ENCODE results near the gene MACROD2. TPM values are rescaled to one million over a fixed set of nuclear protein-coding genes. Genes with fewer than 3 reads are reported as not detected.

Gene MACROD2
- total RNA-seq, 1 experiment from 2014 or later, result 3.1 TPM

- no peak for TF ChIP-seq CTCF (IDR thresholded peaks at IDR 0.05; ENCODE audit: unreplicated experiment)
- ChIA-PET POLR2A (interaction anchor here (0.6 to 1.2 kb wide), 3 partner anchors 11 to 460 kb away, joined by 3 to 4 read pairs (median 3); no protein-coding TSS in a partner anchor), CTCF (interaction anchor here (0.5 to 0.6 kb wide), 2 partner anchors 26 to 262 kb away, joined by 3 to 4 read pairs; no protein-coding TSS in a partner anchor)
- H3K4me3 Mint-ChIP-seq (ENCODE audit: unreplicated experiment), result no peak overlapping the region
- H3K27ac Mint-ChIP-seq (ENCODE audit: low read depth, unreplicated experiment), result no peak overlapping the region
- peaks cover 14% of the 10 kb centered on the region for H3K4me1 Mint-ChIP-seq (ENCODE audit: insufficient read depth, unreplicated experiment)
- intact Hi-C loops (cut with micrococcal nuclease), result no loop called here
- H3K36me3 Mint-ChIP-seq (ENCODE audit: insufficient read depth, unreplicated experiment), result no peaks in the 10 kb centered on the region
- H3K9me3 Mint-ChIP-seq (ENCODE audit: unreplicated experiment), result no peaks in the 10 kb centered on the region
- no peak for DNase-seq (ENCODE audit: unreplicated experiment)
- no peaks in the 10 kb centered on the region for H3K27me3 Mint-ChIP-seq (ENCODE audit: insufficient read depth, unreplicated experiment)
- no TSS peak for BruUV-seq (replicated peaks)
Measured at GRCh38 chr20:14404515-14404914, 409.2 kb downstream of the MACROD2 start.

- Mint-ChIP-seq H3K4me1 (ENCODE audit: insufficient read depth, unreplicated experiment) (peaks cover 14% of the 10 kb centered on the region), H3K9me3 (ENCODE audit: unreplicated experiment) (no peaks in the 10 kb centered on the region), H3K27me3 (ENCODE audit: insufficient read depth, unreplicated experiment) (no peaks in the 10 kb centered on the region), H3K36me3 (ENCODE audit: insufficient read depth, unreplicated experiment) (no peaks in the 10 kb centered on the region), H3K4me3 (ENCODE audit: unreplicated experiment) (no peak overlapping the region), H3K27ac (ENCODE audit: low read depth, unreplicated experiment) (no peak overlapping the region)
- intact Hi-C loops (cut with micrococcal nuclease), result no loop called here
- ChIA-PET CTCF (interaction anchor here (1.3 kb wide), 1 partner anchor 35 kb away, joined by 3 read pairs; no protein-coding TSS in a partner anchor), POLR2A (interaction anchor here (1.2 kb wide), 1 partner anchor 28 kb away, joined by 3 read pairs; no protein-coding TSS in a partner anchor)
- TF ChIP-seq CTCF (IDR thresholded peaks at IDR 0.05; ENCODE audit: unreplicated experiment), result no peak
- no TSS peak for BruUV-seq (replicated peaks)
- peak; percentile 11 for DNase-seq (ENCODE audit: unreplicated experiment)
Measured at GRCh38 chr20:14406495-14406894, 411.2 kb downstream of the MACROD2 start.

GRCh38 chr20:14407336-14407735 lies 412.0 kb downstream of the MACROD2 start:
- no peak for TF ChIP-seq CTCF (IDR thresholded peaks at IDR 0.05; ENCODE audit: unreplicated experiment)
- Mint-ChIP-seq H3K4me1 (ENCODE audit: insufficient read depth, unreplicated experiment) (peaks cover 14% of the 10 kb centered on the region), H3K36me3 (ENCODE audit: insufficient read depth, unreplicated experiment) (no peaks in the 10 kb centered on the region), H3K27ac (ENCODE audit: low read depth, unreplicated experiment) (no peak overlapping the region), H3K9me3 (ENCODE audit: unreplicated experiment) (no peaks in the 10 kb centered on the region), H3K27me3 (ENCODE audit: insufficient read depth, unreplicated experiment) (no peaks in the 10 kb centered on the region), H3K4me3 (ENCODE audit: unreplicated experiment) (no peak overlapping the region)
- BruUV-seq (replicated peaks), result no TSS peak
- ChIA-PET POLR2A (interaction anchor here (0.7 to 1.2 kb wide), 5 partner anchors 15 to 630 kb away, joined by 3 read pairs; partner anchors contain the start of gene FLRT3), CTCF (interaction anchor here (0.6 to 1.3 kb wide), 4 partner anchors 35 to 657 kb away, joined by 3 to 4 read pairs (median 3); no protein-coding TSS in a partner anchor)
- intact Hi-C loops (cut with micrococcal nuclease), result no loop called here
- no peak for DNase-seq (ENCODE audit: unreplicated experiment)

- H3K27ac Mint-ChIP-seq (ENCODE audit: low read depth, unreplicated experiment), result no peak overlapping the region
- BruUV-seq (replicated peaks), result no TSS peak
- POLR2A ChIA-PET, result interaction anchor here (0.9 to 1.0 kb wide), 2 partner anchors 12 to 85 kb away, joined by 3 to 6 read pairs; no protein-coding TSS in a partner anchor
- no peaks in the 10 kb centered on the region for H3K27me3 Mint-ChIP-seq (ENCODE audit: insufficient read depth, unreplicated experiment)
- H3K36me3 Mint-ChIP-seq (ENCODE audit: insufficient read depth, unreplicated experiment), result no peaks in the 10 kb centered on the region
- no peak for TF ChIP-seq CTCF (IDR thresholded peaks at IDR 0.05; ENCODE audit: unreplicated experiment)
- DNase-seq (ENCODE audit: unreplicated experiment), result no peak
- intact Hi-C loops (cut with micrococcal nuclease), result no loop called here
- H3K4me3 Mint-ChIP-seq (ENCODE audit: unreplicated experiment), result no peak overlapping the region
- CTCF ChIA-PET, result interaction anchor here (0.6 to 1.3 kb wide), 3 partner anchors 37 to 1233 kb away, joined by 3 to 4 read pairs (median 3); no protein-coding TSS in a partner anchor
- peaks cover 13% of the 10 kb centered on the region for H3K4me1 Mint-ChIP-seq (ENCODE audit: insufficient read depth, unreplicated experiment)
- H3K9me3 Mint-ChIP-seq (ENCODE audit: unreplicated experiment), result no peaks in the 10 kb centered on the region
Measured at GRCh38 chr20:14410869-14411555, 415.7 kb downstream of the MACROD2 start.

Data from MCF 10A (cell line).